Activated T-helper 1 cell treated with Interleukin-2 at 50 U/mL for 16 hours (primary cell): ENCODE data around the gene CATSPER2.
"Not testable (repeated sequence)": the region's sequence is repeated elsewhere in the genome, so short reads cannot be mapped to it uniquely, and the experiment has no call there.

Source experiments
- DNase-seq: peaks from one replicate; pipeline ENCODE4 v3.0.0-alpha.2; 2020; ENCODE audit warnings: low read depth

Gene CATSPER2

GRCh38 chr15:43648649-43649429 is at the start of gene CATSPER2:
Gene CATSPER2, minus strand, starts transcription at chr15:43648844. Its CDS starts 783 bp downstream, at chr15:43648061.
- no peak for DNase-seq

GRCh38 chr15:43693148-43694022 is 44.7 kb upstream of the CATSPER2 start, which contains the start of gene CKMT1A:
Gene CKMT1A, plus strand, starts transcription at chr15:43693859. Its CDS starts 192 bp downstream, at chr15:43694051.
- not testable (repeated sequence) for DNase-seq

- not testable (repeated sequence) for DNase-seq
These were observed 44.0 kb upstream of the CATSPER2 start for GRCh38 chr15:43692679-43693078.

GRCh38 chr15:43689604-43690301 is 41.1 kb upstream of the CATSPER2 start:
- not testable (repeated sequence) for DNase-seq

- not testable (repeated sequence) for DNase-seq
These were observed 25.5 kb upstream of the CATSPER2 start for GRCh38 chr15:43674175-43674574.

- DNase-seq = not testable (repeated sequence)
These were observed 17.5 kb upstream of the CATSPER2 start for GRCh38 chr15:43666177-43666576.

- DNase-seq = not testable (repeated sequence)
These were observed 14.7 kb upstream of the CATSPER2 start for GRCh38 chr15:43663333-43663732.

- DNase-seq = not testable (repeated sequence)
These were observed 13.6 kb upstream of the CATSPER2 start for GRCh38 chr15:43662293-43662692.

- not testable (repeated sequence) for DNase-seq
These were observed 11.1 kb upstream of the CATSPER2 start for GRCh38 chr15:43659727-43660126.

GRCh38 chr15:43649430-43649926 is 834 bp upstream of the CATSPER2 start:
- DNase-seq = not testable (repeated sequence)

GRCh38 chr15:43638464-43639204 is 10.0 kb downstream of the CATSPER2 start:
- DNase-seq = not testable (repeated sequence)

GRCh38 chr15:43626937-43627336 is 21.7 kb downstream of the CATSPER2 start:
- DNase-seq = not testable (repeated sequence)

GRCh38 chr15:43625106-43625505 is 23.5 kb downstream of the CATSPER2 start:
- no peak for DNase-seq

- DNase-seq = not testable (repeated sequence)
These were observed 26.4 kb downstream of the CATSPER2 start for GRCh38 chr15:43622068-43622799.

GRCh38 chr15:43618700-43619099 is 29.9 kb downstream of the CATSPER2 start, which contains the start of gene STRC:
Gene STRC, minus strand, starts transcription at chr15:43618800. Its CDS starts 78 bp downstream, at chr15:43618722.
- DNase-seq = not testable (repeated sequence)

GRCh38 chr15:43617750-43618149 is 30.9 kb downstream of the CATSPER2 start:
- not testable (repeated sequence) for DNase-seq

GRCh38 chr15:43602233-43602632 is 46.4 kb downstream of the CATSPER2 start:
- not testable (repeated sequence) for DNase-seq

GRCh38 chr15:43600200-43600599 is 48.4 kb downstream of the CATSPER2 start:
- DNase-seq = not testable (repeated sequence)

- not testable (repeated sequence) for DNase-seq
These were observed 49.5 kb downstream of the CATSPER2 start for GRCh38 chr15:43599131-43599530.
